HG03095 (cell line): ENCODE measurements around the gene ERBB4.
"Not testable (repeated sequence)": the region's sequence is repeated elsewhere in the genome, so short reads cannot be mapped to it uniquely, and the experiment has no call there.

Experiments
- ATAC-seq: cut with Tn5 transposase; IDR thresholded peaks from one replicate; pipeline ENCODE4 v1.9.1; 2021; ENCODE audit warnings: moderate library complexity; ENCODE audit not compliant: unreplicated experiment

The ERBB4 gene

GRCh38 chr2:212228743-212229171, 309.8 kb downstream of the ERBB4 start:
- no peak for ATAC-seq

GRCh38 chr2:212227755-212228154, 310.8 kb downstream of the ERBB4 start:
- no peak for ATAC-seq

GRCh38 chr2:212226114-212226513, 312.5 kb downstream of the ERBB4 start:
- no peak for ATAC-seq

GRCh38 chr2:212223696-212224095, 314.9 kb downstream of the ERBB4 start:
- ATAC-seq, result no peak

GRCh38 chr2:212213191-212213590, 325.4 kb downstream of the ERBB4 start:
- no peak for ATAC-seq

GRCh38 chr2:212208467-212208866, 330.1 kb downstream of the ERBB4 start:
- ATAC-seq, result no peak

- no peak for ATAC-seq
Measured at GRCh38 chr2:212197776-212198175, 340.8 kb downstream of the ERBB4 start.

GRCh38 chr2:212195626-212196025, 343.0 kb downstream of the ERBB4 start:
- ATAC-seq, result no peak

GRCh38 chr2:212194396-212194795, 344.2 kb downstream of the ERBB4 start:
- no peak for ATAC-seq

- ATAC-seq, result no peak
Measured at GRCh38 chr2:212193803-212194202, 344.8 kb downstream of the ERBB4 start.

- no peak for ATAC-seq
Measured at GRCh38 chr2:212193056-212193455, 345.5 kb downstream of the ERBB4 start.

- not testable (repeated sequence) for ATAC-seq
Measured at GRCh38 chr2:212191438-212191837, 347.2 kb downstream of the ERBB4 start.

- ATAC-seq, result no peak
Measured at GRCh38 chr2:212186166-212186565, 352.4 kb downstream of the ERBB4 start.

- no peak for ATAC-seq
Measured at GRCh38 chr2:212181646-212182045, 357.0 kb downstream of the ERBB4 start.

GRCh38 chr2:212180408-212181083, 358.1 kb downstream of the ERBB4 start:
- ATAC-seq, result no peak

- ATAC-seq, result no peak
Measured at GRCh38 chr2:212177724-212178123, 360.9 kb downstream of the ERBB4 start.

- no peak for ATAC-seq
Measured at GRCh38 chr2:212176151-212176550, 362.5 kb downstream of the ERBB4 start.

GRCh38 chr2:212173756-212174510, 364.7 kb downstream of the ERBB4 start:
- no peak for ATAC-seq

GRCh38 chr2:212173331-212173730, 365.3 kb downstream of the ERBB4 start:
- ATAC-seq, result no peak

GRCh38 chr2:212170382-212170781, 368.2 kb downstream of the ERBB4 start:
- ATAC-seq, result no peak

GRCh38 chr2:212158081-212158480, 380.5 kb downstream of the ERBB4 start:
- no peak for ATAC-seq

GRCh38 chr2:212157012-212157411, 381.6 kb downstream of the ERBB4 start:
- no peak for ATAC-seq
